Activated CD8-positive, alpha-beta memory T cell treated with anti-CD3 and anti-CD28 coated beads, Interleukin-2, amount 50 U/mL, for 1 hour (primary cell): ENCODE measurements around the gene PTGIR.

Experiments used
- DNase-seq: peaks from one replicate; pipeline ENCODE4 v3.0.0-alpha.2; 2020; ENCODE audit errors: extremely low read depth

The PTGIR gene

DNA sequence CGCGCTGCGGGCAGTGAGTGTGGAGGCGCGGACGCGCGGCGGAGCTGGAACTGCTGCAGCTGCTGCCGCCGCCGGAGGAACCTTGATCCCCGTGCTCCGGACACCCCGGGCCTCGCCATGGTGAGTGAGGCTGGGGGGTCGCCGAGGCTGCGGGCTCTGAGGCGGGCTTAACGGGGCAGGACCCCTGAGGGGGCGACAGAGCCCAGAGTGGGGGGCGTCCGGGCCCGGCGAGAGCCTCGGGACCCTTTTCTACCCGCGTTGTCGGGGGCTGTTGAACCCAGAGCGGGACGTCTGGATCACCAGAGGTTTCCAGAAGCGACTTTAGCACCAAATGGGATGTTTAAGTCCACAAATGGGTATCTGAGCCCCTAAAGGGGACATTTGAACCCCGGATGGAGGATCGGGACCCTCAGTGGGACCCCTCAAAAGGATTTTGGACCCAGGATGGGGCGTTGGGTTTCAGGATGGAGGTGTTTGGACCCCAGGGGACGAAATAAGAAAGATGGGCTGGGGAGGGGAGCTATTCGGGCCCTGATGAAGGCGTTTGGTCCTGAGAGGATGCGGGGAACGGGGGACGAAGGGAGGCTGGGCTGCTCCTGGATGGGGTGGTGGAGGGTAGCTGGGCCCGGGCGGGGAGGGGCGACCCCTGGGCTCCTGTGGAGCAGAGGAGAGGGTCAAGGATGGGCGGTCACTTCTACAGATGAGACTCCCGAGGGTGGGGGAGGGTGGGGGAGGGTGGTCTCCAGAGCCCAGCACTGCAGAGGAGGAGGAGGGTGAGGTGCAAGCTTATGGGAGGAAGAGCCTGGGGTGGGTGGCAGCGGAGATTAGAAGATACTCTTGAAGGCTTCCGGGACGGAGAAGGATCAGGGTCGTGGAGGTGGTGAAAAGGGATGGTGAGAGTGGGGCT lies 23.3 kb downstream of the PTGIR start, which contains the start of gene CALM3:
CALM3 (plus strand) TSS at position 13 of the 907 bp plus-strand sequence; CDS start at position 118, 105 bp downstream.
- DNase-seq: no peak

DNA sequence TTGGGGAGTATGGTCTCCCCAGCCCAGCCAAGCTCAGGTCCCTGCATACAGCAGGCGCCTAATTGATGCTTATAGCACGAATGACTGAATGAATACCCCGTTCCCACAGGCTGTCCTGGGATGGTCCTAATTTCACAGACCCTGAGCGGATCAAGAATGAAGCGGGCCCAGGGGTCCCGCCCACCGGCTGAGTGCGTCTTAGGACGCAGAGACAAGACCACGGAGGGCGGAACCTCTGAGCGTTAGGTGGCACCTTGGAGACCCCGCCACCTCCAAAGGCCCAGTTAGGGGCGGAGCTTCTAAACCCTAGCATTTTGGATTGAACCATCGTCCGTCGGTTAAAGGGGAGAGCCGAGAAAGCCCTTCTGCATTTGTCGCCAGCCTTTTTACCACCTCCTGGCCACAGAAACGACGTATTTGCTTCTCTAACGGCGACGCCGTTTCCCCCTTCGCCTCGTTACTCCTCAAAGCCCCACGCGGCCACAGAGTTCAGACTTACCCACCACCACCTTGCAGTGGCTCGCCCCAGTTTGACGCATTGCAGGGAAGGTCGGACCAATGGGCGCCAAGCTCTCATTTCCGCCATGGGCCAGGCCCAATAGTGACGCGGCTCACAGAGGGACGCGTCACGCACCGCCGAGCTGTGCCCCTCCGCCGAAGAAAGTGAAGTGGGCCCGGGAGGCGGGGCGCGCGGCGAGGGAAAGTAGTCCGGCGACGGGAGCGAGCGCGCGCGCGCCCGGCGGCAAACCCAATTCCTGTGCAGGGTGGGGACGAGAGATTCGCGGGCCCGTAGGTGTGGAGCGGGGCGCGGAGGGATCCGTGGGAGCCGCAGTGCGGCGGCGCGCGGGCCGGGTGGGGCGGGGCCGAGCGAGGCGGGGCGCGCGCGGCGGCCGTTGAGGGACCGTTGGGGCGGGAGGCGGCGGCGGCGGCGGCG lies 24.2 kb downstream of the PTGIR start:
- peak; percentile 95 for DNase-seq

- no peak for DNase-seq
Measured at GRCh38 chr19:46599716-46600373, 25.0 kb downstream of the PTGIR start.

- DNase-seq: no peak
Measured at GRCh38 chr19:46598372-46598917, 26.4 kb downstream of the PTGIR start.

DNA sequence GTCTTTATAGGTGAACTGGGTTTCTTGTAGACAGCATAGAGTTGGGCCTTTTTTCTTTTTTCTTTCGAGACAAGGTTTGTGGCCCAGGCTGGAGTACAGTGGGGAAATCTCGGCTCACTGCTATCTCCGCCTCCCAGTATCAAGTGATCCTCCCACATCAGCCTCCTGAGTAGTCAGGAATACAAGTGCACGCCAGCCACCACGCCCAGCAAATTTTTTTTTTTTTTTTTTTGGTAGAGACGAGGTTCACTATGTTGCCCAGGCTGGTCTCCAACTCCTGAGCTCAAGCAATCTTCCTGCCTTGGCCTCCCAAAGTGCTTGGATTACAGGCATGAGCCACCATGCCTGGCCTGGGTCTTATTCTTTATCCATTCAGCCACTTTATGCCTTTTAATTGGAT lies 28.9 kb downstream of the PTGIR start:
- DNase-seq: no peak

DNA sequence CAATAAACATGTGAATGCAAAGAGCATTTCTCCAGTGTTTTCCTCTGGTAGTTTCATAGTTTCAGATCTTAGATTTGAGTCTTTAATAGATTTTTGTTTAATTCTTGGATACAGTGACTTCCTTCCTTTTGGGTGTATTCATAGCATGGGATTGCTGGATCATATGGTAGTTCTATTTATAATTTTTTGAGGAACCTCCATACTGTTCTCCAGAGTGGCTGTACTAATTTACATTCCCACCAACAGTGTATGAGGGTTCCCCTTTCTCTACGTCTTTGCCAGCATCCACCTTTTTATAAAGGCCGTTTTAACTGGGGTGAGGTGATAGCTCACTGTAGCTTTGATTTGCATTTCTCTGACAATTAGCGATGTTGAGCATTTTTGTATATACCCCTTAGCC lies 33.0 kb downstream of the PTGIR start:
- no peak for DNase-seq

DNA sequence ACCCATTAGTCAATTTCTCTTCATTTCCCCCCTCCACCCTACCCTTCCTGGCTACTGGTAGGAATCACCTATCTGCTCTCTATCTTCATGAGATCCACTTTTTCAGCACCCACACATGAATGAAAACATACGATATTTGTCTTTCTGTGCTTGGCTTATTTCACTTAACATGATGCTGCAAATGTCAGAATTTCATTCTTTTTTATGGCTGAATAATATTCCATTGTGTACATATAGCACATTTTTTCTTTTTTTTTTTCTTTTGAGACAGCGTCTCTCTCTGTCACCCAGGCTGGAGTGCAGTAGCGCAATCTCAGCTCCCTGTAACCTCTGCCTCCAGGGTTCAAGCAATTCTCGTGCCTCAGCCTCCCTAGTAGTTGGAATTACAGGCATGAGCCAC lies 33.6 kb downstream of the PTGIR start:
- DNase-seq: no peak

DNA sequence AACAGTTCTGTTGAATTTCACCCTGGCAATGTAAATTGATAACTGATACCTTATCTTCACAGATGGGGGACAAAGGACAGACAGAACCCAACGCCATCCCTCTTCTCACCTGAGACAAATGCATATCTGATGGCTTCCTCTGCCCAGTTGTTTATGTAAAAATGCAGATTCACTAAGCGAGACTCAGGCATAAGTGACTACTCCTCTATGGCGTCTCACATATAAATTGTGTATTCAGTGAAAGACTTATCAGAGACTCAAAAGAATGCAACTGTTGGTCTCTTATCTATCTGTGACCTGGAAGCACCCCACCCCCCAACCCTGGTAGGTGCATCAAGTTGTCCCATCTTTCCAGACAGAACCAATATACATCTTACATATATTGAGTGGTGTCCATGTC lies 37.0 kb downstream of the PTGIR start:
- no peak for DNase-seq

GRCh38 chr19:46586294-46586693 lies 38.6 kb downstream of the PTGIR start:
- no peak for DNase-seq

DNA sequence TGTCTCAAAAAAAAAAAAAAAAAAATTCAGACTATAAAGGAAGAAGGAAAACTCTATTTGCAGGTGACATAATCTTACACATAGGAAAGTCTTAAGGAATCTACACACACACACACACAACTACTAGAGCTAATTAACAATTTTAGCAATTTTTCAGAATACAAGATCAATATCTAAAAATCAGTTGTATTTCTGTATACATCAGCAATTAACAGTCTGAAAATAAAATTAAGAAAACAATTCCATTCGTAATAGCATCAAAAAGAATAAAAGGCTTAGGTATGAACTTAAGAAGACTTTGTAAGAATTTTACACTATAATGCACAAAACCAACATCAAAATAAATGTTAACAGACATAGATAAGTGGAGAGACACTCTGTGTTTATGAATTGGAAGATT lies 39.4 kb downstream of the PTGIR start:
- DNase-seq: no peak

DNA sequence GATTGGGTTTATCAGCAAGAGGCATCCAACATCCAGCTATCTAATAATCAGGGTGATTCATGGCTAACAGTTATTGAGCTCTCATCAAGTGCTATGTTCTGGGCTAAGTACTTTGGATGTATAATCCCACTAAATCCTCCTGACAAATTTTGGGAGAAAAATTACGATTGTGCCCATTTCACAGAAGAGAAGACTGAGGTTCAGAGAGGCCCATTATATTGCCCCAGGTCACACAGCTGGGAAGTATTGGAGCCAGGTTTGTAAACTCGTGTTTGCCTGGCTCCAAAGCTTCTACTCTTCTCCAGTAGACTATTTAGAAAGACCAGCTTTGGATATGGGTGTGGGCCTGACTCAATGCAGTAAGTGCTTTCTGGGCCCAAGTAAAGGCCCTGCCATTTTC lies 44.6 kb downstream of the PTGIR start:
- DNase-seq: no peak

- DNase-seq: no peak
Measured at GRCh38 chr19:46579361-46579879, 45.5 kb downstream of the PTGIR start.

DNA sequence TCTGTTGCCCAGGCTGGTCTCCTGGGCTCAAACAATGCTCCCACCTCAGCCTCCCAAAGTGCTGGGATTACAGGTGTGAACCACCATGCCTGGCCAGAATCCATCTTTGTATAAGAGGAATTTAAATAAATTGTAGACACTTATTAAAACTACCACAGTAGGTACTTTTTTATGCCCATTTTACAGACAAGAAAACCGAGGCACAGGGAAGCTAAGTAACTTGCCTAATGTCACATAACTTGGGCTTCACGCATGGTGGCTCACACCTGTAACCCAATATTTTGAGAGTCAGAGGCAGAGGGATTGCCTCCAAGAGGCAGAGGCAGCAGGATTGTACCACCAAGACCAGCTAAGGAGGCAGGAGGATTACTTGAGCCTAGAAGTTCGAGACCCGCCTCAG lies 46.4 kb downstream of the PTGIR start:
- no peak for DNase-seq

GRCh38 chr19:46574533-46574932 lies 50.4 kb downstream of the PTGIR start:
- no peak for DNase-seq

DNA sequence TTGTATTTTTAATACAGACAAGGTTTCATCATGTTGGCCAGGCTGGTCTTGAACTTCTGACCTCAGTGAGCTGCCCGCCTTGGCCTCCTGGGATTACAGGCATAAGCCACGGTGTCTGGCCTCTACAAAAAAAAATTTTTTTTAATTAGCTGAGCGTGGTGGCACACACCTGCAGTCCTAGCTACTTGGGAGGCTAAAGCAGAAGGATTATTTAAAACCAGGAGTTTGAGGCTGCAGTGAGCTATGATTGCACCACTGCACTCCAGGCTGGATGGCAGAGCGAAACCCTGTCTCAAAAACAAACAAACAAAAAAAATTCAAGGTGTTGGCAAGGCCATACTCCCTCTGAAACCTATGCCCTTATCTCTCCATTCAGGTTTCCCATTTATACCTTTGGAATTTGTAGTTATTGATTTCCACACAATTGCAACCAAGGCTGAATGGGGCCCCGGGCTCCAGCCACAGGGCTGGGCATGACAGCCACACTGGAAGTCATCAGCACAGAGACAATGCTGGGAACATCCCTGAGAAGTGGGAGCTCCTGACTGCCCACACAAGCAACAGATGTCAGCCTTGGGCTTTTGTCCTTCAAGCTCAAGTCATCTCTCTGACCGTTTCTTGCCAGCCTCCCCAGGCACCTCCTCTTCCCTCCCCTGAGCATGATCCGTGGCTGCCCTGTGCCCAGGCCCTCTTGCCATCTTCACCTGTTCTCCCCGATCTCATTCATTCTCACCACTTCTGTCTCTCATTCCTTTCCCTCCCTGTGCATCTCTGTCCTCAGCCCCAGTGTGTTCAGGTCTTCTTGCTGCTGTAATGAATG lies 51.0 kb downstream of the PTGIR start:
- DNase-seq: no peak

GRCh38 chr19:46571495-46571894 lies 53.4 kb downstream of the PTGIR start:
- no peak for DNase-seq
